NCI-H2227 (cell line): Measurements from ENCODE around the gene IL1R1.

Experiments used
- DNase-seq: peaks from one replicate; lab custom pipeline; 2025; ENCODE audit not compliant: unreplicated experiment; lab: John Stamatoyannopoulos, UW

IL1R1 gene

DNA sequence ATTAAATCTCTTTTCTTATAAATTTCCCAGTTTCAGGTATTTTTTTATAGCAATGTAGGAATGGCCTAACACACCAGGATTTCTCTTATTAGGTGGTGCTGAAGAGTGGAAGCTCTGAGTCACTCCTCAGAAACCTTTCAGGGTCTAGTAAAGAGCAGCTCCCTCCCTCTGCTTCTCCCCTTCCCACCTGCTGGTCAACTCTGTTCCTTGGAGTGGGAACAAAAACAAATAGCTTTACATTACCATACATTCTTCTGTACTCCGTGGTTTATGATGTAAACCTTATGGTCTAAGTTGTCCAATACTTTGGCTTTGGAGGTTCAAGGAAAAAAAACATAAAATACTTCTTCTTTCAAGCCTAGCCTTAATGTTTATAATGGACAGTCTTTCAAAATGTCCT lies 2.7 kb upstream of the IL1R1 start:
- DNase-seq: no peak

DNA sequence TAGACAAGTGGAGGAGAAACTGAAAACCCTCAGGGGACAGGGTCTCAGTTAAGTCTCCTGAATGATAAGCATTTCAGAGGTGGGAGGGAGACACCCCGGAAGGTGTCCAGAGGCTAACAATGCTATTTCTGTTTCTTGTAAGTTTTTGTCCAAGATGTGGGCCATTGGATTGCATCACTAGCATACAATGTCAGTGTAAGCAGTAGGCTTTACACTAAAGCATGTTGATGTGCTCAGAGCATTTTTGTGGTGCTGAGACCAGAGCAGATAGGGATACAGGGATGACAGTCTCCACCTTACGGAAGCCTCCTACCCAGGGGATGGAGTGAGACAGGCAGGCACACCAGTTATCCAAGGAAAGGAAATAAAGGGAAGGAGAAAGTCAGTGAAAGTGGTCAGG lies 2.2 kb upstream of the IL1R1 start:
- DNase-seq: no peak

DNA sequence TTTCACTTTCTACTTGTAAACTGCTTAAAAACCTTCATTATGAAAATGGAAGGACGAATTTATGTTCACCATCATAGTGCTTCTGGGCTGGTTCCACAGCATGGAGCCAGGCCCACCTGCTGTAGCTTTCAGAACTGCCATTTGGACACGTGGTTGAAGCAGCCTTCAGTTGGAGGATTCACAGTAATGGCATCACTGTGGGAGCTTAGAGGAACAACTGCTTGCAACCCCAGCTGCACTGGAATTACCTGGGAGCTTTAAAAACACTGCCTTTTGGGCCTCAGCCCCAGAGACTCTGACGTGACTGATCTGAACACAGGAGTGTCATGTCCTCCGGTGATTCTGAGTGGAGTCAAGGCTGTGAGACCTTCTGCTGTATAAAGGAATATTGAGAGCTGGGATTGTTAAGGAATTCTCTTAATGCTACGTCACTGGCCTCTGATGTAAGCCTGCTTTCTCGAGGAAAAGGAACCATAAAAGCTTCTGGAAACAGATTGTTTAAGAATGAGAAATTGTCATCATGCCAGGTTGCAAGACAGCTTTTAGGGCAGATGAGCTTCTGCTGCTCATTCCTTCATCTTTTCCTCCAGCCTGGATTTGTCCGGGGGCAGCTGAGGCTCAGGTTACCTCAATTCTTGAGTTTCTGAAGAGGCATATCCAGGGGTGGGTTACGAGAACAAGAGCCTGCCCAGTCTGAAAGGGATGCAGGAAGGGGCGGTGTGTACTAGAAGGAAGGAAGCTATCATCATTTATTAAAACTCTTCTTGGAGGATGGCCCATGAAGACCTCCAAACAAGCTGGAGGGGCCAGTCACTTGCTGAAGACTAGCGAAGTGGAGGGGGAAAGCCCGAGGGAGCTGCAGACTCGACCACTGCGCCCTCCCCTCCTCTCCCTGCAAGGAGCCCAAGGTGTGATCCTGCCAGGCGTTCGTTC lies 1.3 kb upstream of the IL1R1 start:
- DNase-seq: no peak

DNA sequence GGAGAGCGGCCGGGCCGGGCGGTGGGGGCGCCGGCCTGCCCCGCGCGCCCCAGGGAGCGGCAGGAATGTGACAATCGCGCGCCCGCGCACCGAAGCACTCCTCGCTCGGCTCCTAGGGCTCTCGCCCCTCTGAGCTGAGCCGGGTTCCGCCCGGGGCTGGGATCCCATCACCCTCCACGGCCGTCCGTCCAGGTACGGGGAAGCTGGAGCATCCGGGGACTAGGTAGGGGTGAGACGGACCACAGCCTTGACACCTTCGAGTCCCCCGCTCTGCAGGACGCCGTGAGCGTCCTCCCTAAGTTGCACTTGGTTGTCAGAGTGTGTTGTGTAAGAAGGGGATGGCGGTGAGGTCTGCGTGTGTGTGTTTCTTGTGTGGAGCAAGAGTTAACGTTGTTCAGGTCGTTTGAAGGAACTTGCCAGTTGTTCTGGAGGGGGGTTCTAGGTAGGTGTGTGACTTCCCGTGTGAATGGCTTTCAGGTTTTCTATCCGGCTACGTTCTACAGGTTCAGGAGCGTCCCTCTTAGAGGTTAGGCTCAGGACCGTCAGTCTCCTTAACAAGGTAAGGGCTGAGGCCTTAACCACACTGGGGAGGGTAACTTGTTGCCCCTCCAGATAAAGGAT lies 393 bp downstream of the IL1R1 start:
- no peak for DNase-seq

DNA sequence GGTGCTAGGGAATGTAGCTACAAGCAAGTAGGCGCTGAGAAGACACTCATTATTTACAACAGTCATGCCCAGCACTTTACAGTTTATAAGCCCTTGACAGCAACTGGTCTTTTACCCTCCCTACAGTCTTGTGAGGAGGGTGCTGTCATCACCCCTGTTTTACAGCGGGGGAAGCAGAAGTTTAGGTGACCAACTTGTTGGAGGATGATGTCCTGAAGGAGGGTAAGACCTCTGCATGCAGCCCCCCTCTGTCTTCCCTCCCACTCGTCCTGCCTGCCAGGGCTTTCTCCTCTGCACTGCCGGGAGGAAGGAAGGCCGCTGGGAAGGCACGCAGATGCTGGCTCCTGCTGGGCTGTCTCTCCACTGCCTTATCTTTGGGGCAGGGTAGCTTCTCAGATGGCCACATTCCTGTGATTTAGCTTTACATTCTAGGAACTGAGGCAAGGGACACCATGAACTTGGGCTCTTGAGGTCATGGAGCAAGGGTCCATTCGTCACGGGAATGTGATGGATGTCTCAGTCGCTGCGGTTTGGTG lies 972 bp downstream of the IL1R1 start:
- DNase-seq: no peak

DNA sequence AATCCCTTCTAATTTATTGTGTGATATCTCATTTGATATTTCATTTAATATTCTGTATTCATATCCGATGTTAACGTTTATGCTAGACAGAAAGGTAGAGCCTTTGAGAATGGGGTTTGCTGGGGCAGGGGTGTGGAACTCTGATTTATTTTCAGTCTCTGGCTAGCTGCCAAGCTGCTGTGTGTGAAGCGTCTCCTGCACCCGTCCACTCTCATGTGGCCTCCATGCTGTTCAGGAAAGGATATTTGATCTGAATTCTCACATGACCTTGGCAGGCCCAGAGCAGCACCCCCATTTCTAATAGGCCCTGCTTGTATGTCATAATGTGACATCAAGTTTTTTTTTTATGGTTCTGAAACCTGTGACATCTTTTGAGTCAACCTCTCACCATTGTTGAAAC lies 1.6 kb downstream of the IL1R1 start:
- no peak for DNase-seq

DNA sequence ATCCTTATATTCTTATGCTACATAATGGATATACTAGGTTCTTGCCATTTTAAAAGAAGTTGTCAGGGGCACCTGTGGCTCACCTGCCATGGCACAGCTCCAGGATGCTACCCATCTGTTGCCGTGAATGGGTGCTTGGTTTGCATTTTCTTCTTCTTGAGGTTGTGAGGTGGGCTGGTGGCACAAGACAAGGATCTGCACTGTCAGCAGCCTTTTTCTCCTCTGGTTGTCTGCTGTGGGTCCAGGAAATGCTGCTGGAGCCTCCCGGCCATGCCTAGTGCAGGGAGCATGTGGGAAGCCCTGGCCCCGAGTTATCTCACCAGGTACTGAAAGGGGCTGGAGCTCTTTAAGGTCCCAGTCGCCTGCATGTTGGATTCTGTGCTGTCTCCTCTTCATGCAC lies 2.6 kb downstream of the IL1R1 start:
- DNase-seq: no peak

DNA sequence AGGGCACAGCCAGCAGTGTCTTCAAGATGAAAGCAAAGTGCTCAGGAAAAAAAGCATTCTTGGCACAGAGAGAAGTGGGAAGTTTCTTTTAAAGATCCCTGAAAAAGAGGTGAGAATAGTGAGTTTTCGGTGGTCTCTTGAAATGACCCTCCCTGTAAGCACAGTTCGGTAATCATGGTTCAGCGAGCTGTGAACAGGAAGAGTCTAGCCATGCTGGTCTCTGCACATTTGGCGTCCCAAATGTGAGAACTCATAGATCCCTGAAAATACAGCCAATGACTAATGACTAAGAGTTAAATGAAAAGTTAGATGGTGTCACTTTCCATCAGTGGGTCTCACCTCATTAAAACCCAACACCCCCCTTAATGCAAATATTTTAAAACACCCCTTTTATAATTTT lies 3.4 kb downstream of the IL1R1 start:
- no peak for DNase-seq

DNA sequence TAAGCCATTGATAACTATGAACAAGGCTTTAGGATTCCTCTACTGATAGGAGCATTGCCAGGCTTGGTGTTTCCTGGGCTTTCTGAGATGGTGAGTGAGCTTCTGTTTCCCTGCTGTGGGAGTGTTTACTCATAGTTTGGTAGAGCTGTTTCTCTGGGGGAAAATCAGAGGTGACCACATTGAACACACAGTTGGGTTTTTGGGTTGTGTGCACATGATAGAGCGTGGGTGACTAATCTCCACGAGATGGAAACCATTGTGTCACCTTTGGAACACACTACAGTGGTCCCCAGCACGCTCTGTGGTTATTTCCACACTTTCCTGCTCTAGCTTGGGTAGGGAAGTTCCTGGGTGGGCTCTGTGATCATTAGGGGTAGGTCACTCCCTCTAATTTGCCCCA lies 5.4 kb downstream of the IL1R1 start:
- DNase-seq: no peak

DNA sequence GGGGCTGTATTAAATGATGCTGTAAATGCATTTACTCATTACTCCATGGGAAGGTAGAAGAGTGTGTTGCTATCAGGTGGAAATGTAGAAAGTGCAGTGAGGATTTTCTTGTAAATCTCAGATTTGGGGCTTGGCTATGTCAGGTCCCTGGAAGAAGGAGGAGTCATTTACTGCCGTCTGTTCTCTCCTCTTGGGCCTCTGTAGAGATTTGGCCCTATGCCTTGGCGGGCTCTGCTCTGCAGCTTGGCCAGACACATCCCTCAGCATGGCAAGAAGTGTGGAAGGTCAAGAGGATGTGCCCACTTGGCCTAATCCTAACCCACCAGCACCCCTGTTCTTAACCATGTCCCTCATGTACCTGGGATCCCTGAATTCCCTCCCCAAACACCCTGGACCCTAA lies 6.7 kb downstream of the IL1R1 start:
- no peak for DNase-seq

DNA sequence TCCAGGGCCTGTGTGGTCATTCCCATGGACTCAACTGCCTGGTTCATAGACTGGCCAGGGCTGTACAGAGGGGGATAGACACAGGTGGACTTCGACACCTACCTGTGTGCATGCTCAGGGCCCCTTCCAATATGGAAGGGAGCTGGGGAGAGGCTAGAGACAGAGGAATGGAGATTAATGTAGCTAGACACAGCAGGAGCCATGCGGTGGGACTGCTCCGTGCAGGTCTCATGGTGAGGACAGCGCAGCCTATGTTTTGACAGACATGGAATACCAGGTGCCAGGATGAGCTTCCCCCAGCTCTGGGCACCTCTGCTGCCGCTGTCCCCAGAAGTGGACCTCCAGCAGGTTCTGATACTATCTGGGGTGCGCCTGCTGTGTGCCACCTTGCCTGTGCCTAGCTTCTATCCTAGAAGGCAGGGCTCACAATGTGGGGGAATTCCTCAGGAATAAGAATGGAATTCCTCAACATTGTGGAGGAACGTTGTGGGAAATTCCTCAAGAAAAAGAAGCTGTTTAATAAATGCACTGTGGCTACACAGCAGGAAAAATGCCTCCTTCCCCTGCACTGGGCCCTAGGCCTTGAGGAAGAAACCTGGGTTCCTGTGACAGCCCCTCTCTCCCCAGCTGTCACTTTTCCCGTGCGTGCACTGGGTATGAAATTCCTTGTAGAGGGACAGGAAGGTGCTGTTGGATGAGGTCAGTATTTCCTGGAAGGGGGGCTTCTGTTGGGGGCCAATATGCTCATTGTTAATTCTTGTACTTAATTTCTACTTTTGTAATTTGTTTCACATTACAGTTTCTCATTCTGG lies 7.3 kb downstream of the IL1R1 start:
- DNase-seq: no peak

DNA sequence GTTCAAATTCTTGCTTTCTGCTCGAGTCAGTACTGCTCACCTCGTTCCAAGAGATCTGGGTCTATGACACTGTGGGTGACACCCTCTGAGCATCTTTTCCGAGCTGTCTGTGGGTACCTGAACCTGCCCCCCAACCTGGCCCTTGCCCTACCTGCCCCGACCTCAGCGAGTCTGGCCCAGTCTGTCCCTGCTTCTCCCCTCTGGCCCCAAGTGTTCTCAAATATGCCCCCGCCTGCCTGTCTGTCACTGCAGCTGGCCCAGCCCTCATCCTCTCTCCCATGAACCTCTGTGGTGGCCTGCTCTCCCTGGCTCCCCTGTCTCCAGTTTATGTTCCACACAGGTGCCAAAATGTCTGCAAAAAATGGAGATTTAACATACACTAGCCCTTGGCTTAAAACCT lies 11.8 kb downstream of the IL1R1 start:
- DNase-seq: no peak

DNA sequence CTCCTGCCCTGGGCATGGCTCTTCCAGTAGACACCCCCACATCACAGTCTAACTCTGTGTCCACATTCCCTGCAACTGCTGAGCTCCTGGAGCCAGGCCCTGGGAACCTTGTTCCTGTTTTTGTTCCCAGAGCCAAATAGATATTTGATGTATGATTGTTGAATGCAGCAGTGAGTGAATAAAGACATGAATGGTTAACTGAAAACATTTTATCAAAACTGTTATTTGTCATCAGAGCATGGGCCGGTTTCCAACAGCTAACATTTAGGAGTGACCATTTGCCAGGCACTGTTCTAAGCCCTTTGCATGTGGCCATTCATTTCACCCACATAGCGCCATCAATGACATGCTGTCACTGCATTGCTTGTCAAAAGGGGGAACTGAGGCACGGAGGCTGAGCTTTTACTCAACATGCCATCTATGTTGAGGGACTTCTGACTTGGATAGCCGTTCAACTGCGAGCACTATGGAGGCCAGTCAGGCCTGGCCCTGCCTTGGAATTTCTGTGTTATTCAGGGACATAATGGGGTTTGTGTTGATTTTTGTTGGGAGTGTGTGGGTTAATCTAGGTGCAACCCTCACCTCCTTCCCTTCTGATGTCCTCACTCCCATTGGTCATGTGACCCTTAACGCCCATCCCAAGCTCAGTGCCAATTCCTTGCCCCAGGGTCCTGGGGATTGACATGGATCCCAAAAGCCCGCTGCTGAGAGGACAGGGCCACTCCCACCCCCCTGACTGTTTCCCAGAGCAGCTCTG lies 12.6 kb downstream of the IL1R1 start:
- no peak for DNase-seq

DNA sequence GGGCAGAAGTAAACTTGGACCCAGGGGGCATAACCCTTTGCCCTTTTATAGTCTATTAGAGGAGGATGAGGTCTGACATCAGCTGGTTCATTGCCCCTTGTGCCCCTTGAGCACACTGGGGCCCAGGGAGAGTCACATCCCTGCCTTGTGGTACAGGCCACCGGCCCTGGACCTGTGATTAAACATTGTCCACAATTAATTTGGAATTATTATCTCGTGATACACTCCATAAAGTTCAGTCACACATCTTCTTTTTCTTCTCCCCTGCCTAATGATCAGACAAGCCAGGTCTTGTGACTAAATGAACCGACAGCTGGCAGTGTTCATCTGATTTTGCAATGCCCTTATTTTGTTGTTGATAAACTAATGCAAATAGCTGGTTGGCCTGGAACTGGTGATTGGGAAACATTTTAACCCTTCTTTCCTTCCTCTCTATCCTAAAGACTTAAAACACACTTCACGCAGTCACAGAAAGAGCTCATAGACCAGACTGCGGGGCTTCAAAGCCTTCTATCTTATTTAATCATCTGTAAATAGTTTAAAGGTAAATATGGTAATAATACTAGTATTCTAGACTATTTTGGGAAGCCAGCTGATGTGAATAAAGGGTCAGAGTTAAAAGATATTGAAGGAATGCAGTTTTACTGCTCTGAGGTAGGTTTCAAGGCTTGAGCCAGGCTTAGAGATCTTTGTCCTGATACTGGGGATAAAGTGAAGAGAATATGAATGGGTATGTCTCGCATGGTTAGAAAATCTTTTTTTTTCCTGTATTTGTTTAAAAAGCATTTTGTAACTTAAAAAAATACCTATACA lies 13.4 kb downstream of the IL1R1 start:
- DNase-seq: no peak

DNA sequence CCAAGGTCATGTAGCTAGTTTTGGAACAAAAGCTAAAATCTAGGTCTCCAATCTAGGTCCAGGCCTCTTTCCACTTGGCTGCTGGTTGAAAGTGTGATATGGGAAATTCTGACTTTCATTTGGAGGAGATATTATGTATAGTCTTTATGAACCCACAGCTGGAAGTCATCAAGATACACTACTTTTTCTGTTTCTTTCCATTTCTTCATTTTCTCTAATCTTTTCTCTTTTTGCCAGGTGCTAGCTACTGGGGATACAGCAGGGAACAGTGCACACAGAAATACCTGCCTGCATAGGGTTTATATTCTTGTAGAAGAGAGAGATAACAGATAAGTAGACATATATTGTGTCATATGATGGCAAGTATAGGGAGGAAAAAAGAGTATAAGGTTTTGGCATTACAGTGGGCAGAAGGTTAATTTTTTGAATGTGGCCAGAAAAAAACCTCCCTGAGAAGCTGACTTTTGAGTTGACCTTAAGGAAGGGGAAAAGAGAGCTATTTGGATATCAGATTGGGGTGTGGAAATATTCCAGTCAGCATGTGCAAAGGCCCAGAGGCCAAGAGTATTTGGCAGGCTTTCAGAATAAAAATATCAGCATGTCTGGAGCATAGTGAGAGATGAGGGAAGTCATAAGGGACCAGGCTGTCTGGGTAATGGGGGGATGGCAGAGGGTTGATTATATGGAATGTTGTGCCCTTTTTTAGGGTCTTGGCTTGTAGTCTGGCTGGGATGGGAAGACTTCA lies 15.6 kb downstream of the IL1R1 start:
- no peak for DNase-seq

DNA sequence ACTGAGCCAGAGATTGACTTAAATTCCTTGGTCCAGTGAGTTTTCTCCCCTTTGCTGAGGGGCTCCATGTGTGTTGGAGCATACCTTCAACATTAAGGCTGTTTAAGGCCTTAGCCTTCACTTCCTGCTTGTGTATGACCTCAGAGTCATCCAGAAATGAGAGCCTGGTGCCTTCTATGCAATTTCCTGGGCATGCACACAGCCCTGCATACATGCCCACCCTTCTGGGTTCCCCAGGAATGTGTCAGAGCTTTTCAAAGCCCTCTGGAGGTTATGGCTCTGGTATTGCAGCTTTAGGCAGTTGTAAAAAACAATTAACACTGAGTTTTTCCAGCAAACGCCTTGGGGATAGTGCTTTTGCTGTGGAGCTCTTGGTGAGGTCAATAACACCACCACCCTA lies 16.7 kb downstream of the IL1R1 start:
- no peak for DNase-seq

DNA sequence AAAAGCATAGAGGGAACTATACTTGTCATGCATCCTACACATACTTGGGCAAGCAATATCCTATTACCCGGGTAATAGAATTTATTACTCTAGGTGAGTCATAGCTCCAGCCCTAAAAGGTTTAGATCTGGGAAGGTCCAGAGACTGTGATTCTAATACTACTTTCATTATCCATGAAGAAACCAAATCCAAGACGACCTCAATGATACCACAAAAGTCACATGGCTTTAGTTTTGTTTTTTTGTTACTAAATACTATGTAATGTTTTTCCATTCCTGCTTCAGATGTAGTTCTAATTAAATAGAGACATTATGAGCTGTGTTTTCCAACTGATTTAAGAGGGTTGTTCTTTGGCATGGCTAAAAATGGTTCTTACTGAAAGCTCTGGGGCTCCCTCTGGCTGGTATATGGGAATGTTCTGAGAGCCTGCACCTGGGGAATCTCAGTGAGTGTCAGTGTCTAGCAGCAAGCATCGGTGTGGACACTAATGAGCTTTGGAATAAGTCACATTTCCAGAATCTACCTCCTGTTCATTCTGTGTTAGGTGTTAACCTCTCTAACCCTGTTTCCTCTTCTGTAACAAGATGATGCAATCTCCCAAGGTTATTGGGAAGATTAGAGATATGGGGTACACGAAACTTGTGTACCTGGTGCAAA lies 23.8 kb downstream of the IL1R1 start:
- DNase-seq: no peak

DNA sequence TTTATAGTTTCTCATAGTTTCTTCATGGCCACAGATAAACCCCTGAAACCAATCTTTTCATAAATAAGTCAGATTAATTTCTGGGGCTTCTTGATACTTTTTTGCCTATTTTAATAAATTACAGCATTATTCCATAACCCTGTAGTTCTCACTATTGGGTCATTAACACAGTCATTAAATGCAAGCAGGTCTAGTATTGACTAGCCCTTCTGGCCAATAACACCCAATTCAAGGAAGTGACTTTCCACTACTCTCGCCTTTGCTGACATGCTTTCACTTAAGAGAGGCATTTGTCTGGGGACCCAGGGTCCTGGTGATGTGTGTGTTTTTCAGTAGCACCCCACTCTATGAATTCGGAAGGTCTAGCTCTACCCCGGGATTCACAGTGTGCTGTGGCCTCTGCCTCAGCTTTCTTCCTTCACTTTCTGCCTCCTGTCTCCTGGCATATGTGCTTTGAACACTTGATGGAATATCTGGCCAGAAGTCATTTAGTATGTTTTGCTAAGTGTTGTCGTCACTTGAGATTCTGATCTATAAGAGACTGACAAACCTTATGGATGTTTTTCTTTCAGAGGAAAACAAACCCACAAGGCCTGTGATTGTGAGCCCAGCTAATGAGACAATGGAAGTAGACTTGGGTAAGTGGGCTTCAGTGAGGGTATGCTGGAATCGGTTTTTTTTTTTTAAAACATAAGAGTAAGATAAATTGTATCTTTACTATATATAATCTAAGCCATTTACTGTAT lies 25.7 kb downstream of the IL1R1 start:
- DNase-seq: no peak
